LoVo (cell line): ENCODE results near the gene COL12A1.

Experiments used
- DNase-seq: peaks from one replicate; pipeline ENCODE4 v3.0.0-alpha.2; 2016; ENCODE audit warnings: low spot score

COL12A1 gene

DNA sequence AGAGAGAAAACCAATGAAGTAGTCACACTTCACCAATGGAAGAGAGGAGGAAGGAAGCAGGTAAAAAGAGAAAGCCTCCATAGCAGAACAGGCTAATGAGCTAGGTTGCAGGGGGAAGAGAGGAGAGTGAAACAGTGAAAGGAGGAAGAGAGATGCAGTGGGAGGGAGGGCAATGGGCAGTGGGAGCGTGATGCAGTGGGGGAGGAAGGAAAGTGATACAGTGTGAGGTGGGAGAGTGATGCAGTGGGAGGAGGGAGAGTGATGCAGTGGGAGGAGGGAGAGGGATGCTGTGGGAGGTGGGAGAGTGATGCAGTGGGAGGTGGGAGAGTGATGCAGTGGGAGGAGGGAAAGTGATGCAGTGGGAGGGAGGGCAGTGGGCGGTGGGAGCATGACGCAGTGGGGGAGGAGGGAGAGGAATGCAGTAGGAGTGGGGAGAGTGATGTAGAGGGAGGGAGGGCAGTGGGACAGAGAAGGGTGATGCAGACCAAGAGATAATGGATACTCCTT is 29.7 kb downstream of the COL12A1 start:
- no peak for DNase-seq

- DNase-seq, result no peak
These were observed 33.9 kb downstream of the COL12A1 start for GRCh38 chr6:75171986-75172385.

GRCh38 chr6:75171567-75171966 is 34.3 kb downstream of the COL12A1 start:
- DNase-seq, result no peak

DNA sequence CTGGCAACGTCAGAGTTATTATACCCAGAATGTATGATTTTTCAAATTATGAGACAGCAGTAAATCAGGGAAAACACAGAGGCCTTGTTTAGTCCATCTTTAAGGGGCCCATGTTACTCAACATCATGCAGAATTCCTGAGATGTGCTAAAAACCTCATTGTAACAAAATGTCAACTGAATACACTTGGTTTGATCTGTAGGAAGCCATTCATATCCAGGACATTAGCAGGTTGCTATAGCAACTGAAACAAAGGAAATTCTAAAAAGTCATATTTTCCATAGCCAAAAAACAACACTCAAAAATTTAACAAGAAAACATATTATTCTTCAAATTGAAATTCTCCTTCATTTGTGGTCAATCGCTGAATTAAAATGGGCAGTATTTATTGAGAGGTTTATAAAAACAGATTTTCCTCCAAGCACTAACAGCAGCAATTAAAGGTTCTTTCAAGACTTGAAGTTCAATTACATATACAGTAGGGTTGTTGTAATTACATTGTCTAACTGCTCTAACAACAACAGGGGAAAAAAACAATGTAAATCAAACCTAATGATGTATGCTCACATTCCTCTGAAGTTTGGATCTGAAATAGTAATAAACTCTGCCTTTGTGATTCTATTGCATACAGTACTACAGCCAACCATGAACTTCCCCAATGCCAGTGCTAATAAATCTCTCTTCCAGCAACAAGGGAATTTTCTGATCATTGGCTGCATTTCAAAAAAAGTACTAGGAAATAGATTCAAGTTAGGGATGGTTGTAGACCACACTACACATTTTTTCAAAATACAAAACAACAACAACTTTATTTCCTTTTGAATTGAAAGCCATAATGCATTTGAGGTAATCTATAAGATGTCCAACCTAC is 34.9 kb downstream of the COL12A1 start:
- no peak for DNase-seq

DNA sequence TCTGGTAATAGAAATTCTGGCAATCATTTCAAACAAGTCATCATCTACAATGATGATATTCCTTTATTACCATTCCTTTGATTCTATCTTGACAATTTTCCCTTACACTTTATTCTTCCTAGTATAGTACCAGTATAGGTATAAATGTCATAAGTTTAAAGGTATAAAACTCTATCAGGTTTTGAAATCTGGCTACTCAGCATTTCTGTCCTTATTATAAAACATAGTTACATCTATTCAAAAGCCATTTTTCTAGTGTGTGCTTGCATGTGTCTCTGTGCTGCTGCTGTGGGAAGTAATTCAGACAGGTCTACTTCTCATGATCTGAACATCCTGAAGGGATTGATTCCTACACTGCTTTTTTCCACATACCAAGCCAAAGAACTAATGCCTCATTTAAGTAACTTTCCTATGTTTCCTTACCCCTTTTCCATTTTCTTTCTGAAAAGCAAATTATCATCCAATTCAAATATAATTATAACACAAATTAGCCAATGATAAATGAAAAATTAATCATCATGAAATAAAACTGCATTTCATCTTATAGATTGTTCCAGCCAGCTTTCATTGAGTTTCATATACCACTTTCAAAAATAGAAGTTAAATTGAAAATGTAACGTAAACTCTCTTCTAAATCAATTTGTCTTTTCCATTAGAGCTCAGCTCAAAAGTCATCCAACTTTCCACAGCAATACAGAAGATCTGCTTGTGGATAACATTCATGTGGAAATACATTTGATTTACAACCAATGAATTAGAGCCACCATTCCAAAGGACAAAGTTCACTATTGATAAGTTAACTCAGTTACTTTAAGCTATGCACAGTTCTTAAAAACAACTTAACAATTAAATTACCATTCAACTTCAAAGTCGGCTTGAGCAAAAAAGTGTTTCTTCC is 35.9 kb downstream of the COL12A1 start:
- DNase-seq, result no peak

- DNase-seq, result no peak
These were observed 38.0 kb downstream of the COL12A1 start for GRCh38 chr6:75167851-75168250.

- DNase-seq, result no peak
These were observed 38.5 kb downstream of the COL12A1 start for GRCh38 chr6:75167325-75167724.

GRCh38 chr6:75166773-75167172 is 39.1 kb downstream of the COL12A1 start:
- no peak for DNase-seq

GRCh38 chr6:75166236-75166635 is 39.6 kb downstream of the COL12A1 start:
- no peak for DNase-seq

DNA sequence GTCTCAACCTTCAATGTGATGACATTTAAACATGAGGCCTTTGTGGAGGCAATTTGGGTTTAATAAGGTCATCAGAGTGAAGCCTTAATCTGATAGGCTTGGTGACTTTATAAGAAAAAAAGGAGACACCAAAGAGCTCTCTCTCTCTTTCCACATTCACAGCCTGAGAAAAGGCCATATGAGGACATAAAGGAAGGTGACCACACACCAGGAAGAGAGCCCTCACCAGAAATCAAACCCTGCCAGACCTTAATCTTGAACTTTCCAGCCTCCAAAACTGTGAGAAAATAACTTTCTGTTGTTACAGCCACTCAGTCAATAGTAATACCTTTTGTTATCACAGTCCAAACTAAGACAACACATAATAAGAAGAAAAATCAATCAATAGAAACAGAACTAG is 47.7 kb downstream of the COL12A1 start:
- DNase-seq, result no peak

DNA sequence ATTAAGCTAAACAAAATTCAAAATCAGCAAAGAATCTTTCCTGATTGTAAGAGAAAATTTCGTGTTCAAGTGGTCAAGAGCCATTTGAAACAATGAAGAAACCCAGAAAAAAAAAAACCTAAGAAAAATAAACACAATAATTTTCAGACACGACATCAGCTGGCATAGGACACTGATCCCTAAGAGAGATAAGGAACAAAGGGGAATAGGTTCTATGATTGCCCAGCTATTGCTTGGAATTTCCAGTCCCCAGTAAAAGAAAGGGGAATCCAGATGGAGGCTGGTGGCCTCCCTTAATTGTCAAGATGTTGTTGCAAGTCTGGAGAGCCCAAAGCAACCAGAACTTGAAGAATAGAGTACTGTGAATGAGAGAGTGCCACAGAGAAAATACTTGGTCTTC is 48.5 kb downstream of the COL12A1 start:
- DNase-seq, result no peak

DNA sequence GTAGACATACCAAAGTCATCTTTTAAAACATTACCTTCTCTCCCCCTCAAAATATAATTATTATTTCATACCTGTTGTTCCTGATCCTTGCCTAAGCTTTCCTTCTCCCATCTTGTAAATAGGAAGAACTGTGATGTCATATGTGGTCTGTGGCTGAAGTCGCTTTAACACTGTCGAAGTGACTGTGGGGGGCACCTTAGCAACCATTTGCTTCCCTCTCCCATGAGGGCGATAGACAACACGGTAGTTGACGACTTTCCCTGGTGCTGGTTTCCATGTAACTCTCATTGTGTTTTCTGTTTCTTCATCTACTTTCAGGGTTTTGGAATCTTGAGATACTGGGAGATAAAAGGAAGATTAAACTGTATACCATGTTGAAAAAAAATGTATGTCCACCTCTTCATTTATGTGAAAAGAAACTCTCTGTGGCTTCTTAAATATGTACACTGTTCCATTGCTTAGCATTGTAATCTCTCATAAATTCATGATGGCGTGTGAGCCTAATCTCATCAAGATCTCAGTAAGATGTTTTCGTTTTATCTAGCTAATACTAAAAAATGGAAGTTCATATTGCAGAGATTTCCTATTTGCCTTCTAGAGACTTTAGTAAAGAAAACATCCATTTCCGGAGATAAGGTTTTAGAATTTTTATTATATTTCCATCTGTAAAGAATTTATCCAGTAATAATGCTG is 49.5 kb downstream of the COL12A1 start:
- no peak for DNase-seq

GRCh38 chr6:75155631-75156030 is 50.2 kb downstream of the COL12A1 start:
- no peak for DNase-seq

DNA sequence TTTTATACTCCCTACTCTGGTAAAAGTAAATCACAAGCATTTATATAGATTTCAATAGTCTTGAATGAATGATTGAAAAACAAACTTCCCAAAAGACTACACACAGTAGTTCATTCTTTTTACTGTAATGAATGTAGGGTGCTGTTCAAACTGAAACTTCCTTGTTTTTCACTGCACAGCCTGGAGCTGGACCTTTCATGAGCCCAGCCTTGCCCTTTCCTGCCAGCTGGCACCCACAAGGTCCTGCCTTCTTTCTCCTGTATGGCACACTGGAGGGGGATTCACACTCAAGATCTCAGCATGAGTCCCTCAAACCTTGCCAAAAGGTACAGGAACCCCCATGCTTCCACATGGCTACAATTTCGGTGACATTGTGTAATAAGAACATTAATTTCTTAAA is 50.9 kb downstream of the COL12A1 start:
- no peak for DNase-seq

DNA sequence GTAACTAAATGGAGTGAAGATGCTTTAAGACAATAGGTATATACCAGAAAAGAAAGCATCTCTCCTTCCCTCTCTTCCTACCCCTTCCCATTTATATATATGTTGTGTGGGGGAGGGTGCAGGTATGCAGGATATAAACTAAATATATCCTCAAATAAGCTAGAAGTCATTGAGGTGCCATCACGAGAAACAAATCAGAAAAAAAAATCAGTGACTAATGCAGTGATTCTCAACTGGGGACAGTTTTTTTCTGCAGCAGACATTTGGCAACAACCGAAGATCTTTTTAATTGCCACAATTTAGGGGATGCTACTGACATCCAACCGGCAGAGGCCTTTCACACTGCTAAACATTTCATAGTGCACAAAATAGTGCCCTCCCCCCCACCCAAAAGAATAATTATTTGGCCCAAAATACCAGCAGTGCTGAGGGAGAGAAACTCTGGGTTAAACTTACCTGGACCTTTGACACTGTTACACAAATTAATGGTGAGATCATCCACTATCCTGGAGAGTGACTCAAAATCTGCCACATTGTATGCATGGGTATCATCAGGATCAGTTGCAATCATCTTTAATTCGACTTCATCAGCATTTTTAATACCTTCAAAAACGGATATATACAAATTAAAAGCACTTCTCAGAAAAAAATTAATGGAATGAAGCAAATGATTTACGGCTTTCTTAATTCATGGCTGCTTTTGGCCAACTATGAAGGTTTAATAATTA is 55.0 kb downstream of the COL12A1 start:
- DNase-seq, result no peak

- DNase-seq, result no peak
These were observed 56.2 kb downstream of the COL12A1 start for GRCh38 chr6:75149696-75150095.

- no peak for DNase-seq
These were observed 56.6 kb downstream of the COL12A1 start for GRCh38 chr6:75149240-75149639.

DNA sequence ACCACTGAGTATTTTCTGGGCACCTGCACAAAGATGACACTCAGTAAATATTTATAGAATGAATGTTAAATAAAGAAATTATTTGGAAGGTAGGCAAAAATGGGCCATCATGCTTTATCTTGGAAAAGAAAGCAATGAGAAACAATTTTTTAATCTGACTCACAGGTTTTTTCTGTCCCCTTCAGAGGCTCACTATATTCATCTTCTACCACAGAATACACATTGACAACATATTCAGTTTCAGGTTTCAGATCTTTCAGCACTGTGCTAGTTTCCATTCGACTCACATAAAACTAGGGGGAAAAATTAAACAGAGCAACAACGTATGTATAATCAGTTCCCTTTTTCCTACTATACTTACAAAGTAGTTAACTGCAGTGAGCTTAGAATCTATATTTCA is 58.3 kb downstream of the COL12A1 start:
- DNase-seq, result no peak

GRCh38 chr6:75145976-75146375 is 59.9 kb downstream of the COL12A1 start:
- no peak for DNase-seq

DNA sequence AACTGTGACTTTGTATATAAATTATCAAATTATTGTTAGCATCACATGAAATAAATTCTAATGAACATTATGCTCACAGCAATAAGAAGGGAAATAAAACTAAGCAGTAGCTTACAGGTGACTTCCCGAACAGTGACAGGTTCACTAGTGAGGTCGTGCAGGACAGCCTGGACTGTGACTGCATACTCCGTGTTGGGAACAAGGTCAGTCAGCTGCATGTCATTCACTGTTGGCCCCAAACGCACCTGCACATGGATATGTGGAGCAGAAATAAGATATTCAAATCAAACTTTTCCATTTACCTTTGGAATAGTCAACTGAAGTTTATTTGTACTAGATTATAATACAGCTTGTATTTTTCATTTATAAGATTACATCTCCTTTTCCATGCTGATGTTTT is 60.6 kb downstream of the COL12A1 start:
- DNase-seq, result no peak

- no peak for DNase-seq
These were observed 61.5 kb downstream of the COL12A1 start for GRCh38 chr6:75144386-75144785.

- no peak for DNase-seq
These were observed 62.7 kb downstream of the COL12A1 start for GRCh38 chr6:75143191-75143590.
